ENCODE results near the gene GRID1.
"Not testable (repeated sequence)": the region's sequence is repeated elsewhere in the genome, so short reads cannot be mapped to it uniquely, and the experiment has no call there.

- TF ChIP-seq, protein P1, sequence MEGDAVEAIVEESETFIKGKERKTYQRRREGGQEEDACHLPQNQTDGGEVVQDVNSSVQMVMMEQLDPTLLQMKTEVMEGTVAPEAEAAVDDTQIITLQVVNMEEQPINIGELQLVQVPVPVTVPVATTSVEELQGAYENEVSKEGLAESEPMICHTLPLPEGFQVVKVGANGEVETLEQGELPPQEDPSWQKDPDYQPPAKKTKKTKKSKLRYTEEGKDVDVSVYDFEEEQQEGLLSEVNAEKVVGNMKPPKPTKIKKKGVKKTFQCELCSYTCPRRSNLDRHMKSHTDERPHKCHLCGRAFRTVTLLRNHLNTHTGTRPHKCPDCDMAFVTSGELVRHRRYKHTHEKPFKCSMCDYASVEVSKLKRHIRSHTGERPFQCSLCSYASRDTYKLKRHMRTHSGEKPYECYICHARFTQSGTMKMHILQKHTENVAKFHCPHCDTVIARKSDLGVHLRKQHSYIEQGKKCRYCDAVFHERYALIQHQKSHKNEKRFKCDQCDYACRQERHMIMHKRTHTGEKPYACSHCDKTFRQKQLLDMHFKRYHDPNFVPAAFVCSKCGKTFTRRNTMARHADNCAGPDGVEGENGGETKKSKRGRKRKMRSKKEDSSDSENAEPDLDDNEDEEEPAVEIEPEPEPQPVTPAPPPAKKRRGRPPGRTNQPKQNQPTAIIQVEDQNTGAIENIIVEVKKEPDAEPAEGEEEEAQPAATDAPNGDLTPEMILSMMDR (IDR thresholded peaks at IDR 0.05), result not testable (repeated sequence)
- TF ChIP-seq, protein P2, sequence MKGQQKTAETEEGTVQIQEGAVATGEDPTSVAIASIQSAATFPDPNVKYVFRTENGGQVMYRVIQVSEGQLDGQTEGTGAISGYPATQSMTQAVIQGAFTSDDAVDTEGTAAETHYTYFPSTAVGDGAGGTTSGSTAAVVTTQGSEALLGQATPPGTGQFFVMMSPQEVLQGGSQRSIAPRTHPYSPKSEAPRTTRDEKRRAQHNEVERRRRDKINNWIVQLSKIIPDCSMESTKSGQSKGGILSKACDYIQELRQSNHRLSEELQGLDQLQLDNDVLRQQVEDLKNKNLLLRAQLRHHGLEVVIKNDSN (CRISPR knock-in tag; IDR thresholded peaks at IDR 0.05), result not testable (repeated sequence)
- TF ChIP-seq, protein P3, sequence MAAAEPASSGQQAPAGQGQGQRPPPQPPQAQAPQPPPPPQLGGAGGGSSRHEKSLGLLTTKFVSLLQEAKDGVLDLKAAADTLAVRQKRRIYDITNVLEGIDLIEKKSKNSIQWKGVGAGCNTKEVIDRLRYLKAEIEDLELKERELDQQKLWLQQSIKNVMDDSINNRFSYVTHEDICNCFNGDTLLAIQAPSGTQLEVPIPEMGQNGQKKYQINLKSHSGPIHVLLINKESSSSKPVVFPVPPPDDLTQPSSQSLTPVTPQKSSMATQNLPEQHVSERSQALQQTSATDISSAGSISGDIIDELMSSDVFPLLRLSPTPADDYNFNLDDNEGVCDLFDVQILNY (CRISPR knock-in tag; IDR thresholded peaks at IDR 0.05), result not testable (repeated sequence)
- TF ChIP-seq ZNF232 (CRISPR knock-in tag; IDR thresholded peaks at IDR 0.05); NFYB (CRISPR knock-in tag; conservative IDR thresholded peaks at IDR 0.05; ENCODE audit: low read depth); USF2 (CRISPR knock-in tag; IDR thresholded peaks at IDR 0.05): not testable (repeated sequence)
Measured at GRCh38 chr10:86175476-86175875, 191.1 kb downstream of the GRID1 start.

Measured in WTC11 (cell line).